Measurements from ENCODE around the gene LRRC8B.
"Not testable (repeated sequence)": the region's sequence is repeated elsewhere in the genome, so short reads cannot be mapped to it uniquely, and the experiment has no call there.

LRRC8B gene

DNA sequence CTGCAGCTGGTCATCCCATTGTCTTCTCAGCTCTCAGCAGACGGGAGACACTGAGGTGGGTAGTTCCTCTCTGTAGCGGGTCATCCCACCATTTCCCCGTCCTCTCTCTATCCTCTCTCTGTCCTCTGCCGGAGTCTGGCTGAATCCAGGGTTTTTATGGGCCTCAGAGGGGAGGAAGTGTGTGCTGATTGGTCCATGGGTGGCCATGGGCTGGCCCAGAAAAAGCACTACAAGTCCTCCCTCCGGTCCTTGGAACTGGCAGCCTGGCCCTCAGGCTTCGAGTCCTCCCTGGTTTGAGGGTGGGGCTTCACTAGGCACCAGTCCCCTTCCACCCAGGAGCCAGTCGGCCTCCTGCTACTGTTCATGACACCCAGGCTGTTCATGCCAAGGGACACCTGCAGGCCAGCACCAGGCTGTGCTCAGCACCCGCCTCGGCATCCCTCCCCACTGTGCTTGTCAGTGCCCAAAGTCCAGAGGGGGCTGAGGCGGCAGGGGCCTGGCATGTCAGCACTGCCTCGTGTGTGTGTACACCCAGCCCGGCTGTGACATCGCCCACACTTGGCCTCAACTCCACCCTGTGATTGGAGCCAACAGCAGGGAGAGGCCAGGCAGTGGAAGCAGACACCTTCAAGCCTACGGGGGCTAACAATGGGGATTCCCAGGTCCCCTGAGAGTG lies 85.3 kb downstream of the LRRC8B start:
- FAIRE-seq: no peak

DNA sequence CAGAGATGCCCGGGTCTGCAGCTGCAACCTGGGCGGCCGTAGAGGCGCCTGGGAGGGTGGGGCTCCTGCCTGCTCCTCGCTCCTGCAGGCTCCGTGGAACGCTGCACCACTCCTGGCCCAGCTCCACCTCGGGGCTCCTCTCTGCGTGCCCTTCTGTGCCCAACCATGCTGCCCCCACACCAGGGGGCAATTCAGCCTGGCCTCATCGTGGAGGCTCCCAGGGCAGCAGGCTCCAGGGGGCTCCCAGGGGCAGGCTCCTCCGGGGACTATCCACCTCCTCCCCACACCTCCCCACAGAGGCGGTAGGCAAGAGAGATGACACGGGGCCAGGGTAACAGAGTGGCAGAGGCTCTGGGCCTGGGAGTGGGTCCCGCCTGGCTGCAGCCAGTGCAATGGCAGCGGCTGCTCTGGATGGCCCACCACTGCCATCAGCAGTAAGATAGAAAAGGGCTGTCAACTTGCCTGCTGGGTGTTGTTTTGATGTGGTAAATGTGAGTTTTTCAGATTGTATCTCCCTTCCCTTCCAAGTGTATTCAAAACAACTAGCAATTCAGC lies 85.9 kb downstream of the LRRC8B start:
- FAIRE-seq: no peak

DNA sequence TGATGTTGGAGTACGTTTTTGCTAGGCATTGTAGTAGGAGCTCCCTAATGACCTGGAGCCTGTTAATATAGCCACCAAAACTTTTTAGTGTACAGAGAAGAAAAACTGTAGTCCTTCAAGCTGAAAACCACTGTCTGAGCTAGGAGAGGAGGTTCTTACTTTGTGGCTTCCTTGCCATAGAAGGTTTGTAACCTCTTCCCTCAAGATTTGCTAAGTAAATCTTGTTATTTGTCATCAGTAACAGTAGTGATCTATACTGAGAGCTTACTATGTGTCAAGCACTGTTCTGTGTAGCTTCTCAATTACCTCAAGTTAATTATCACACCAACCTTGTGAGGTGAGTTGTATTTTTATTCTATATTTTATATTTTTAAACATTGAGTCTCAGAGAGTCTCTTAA lies 87.1 kb downstream of the LRRC8B start:
- FAIRE-seq: no peak

DNA sequence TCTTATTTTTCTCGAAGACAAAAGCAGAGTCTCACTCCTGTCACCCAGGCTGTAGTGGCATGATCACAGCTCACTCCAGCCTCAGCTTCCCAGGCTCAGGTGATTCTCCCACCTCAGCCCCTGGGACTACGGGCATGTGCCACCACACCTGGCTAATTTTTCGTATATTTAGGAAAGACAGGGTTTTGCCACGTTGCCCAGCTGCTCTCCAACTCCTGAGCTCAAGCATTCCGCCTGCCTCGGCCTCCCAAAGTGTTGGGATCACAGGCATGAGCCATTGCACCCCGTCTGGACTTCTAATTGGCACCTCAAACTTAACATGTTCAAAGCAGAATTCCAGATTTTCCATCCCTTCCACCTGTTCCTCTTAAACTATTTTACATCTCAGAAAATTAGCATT lies 89.3 kb downstream of the LRRC8B start:
- FAIRE-seq: no peak

DNA sequence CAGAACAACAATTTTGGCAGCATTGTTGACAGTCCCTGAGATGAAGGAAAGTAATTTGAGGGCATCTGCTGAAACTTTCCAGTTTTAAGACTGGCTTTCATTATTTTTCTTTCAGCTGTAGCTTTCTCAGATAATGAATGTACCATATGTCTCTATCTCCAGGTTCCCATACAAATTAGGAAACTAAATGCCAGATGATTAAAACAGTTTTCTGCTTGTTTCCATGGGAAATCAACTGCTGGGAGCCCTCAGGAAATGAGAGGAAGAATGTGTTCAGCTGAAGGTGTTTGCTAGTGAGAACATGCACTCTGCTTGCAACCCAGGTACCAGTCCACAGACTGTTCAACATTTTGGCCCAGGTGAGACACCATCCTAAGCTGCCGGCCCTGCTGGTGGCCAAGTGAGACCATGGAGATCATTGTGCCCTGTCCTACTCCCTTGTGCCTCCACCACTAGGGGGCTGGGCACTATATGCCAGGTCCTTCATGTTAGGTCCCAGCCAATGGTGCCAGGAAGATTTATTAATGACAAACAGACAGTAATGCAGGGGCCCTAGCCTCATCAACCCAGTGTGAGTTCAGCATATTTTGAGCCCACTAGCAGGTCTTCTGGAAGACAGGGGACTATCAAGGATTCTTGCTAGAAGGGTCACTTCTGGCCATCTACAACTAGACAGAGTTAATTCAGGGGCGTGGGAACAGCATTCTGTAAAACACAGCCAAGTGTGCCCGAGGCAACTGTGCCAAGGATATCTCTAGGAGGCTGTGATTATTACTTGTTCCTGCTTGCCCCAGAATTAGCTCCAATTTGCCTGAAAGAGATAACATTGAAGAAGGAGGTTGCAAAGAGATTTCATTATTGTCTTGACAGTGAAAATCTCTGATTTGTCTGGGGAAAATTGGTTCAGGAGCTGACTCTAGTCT lies 91.3 kb downstream of the LRRC8B start:
- no peak for FAIRE-seq

GRCh38 chr1:89616844-89617627 lies 92.4 kb downstream of the LRRC8B start:
- FAIRE-seq: no peak

- FAIRE-seq: no peak
Observed at GRCh38 chr1:89620664-89621063, 96.0 kb downstream of the LRRC8B start.

GRCh38 chr1:89622895-89623294 lies 98.3 kb downstream of the LRRC8B start:
- FAIRE-seq: no peak

DNA sequence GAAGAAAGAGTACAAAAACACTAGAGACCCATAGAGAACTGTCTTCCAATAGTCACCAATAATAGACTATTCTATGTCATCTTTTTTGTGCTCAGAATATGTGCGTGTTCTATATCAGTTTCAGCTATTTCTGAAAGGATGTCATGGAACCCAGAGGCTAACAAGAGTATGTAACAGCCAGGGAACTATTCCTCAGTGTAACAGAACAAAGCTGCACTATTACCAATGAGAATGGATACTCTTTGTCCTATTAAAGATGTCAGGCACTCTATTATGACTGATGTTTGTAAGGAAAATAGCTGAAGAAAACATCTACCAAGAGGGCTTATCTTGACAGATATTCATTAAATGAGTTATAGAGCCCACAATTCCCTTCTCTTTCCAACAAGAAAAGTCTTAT lies 99.7 kb downstream of the LRRC8B start:
- no peak for FAIRE-seq

GRCh38 chr1:89624715-89625323 lies 100.2 kb downstream of the LRRC8B start:
- FAIRE-seq: no peak

- no peak for FAIRE-seq
Observed at GRCh38 chr1:89627596-89627962, 103.0 kb downstream of the LRRC8B start.

DNA sequence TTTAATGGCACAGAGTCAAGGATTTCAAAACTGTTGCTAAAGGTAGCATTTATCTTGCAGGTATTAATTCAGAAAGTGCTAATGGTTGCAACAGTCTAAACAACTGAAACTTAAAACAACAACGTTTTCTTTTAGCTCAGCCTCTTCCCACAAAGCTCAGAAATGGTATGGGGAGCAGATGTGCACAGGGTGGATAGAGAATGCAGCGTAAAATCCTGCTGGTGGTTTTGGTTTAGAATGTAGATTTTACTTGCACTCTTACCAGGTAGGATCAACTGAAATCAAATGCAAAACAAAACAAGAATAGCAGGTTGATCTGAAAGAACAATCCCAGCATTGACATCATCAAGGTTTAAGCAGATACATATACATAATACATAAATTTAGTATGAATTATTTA lies 104.5 kb downstream of the LRRC8B start:
- no peak for FAIRE-seq

DNA sequence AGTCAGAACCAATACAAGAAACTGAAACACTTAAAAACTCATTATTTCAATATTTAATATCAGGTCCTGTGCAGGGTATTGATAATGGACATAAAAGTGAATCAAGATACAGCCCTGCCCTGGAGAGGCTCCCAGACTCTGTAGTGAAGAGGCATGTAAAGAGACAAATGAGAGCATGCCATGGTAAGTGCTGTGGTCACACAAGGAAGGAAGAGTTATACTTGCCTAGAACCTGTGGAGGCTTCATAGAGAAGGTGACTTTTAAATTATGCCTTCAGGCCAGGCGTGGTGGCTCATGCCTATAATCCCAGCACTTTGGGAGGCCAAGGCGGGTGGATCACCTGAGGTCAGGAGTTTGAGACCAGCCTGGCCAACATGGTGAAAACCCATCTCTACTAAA lies 105.0 kb downstream of the LRRC8B start:
- not testable (repeated sequence) for FAIRE-seq

DNA sequence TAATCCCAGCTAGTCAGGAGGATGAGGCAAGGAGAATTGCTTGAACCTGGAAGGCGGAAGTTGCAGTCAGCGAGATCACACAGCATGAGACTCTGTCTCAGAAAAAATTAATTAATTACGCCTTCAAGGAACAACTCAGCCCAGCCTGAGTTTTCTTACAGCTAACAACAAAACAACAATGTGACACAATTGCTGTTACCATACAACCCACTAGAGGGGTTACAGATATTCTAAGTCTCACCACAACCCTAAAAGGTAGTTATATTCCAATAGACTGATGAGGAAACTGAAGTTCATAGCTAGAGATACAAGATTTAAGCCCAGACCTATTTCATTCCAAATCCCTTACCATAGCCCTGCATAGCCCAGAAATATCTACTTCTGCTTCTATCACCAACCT lies 105.4 kb downstream of the LRRC8B start:
- FAIRE-seq: no peak

GRCh38 chr1:89631816-89632656 lies 107.4 kb downstream of the LRRC8B start:
- FAIRE-seq: no peak

DNA sequence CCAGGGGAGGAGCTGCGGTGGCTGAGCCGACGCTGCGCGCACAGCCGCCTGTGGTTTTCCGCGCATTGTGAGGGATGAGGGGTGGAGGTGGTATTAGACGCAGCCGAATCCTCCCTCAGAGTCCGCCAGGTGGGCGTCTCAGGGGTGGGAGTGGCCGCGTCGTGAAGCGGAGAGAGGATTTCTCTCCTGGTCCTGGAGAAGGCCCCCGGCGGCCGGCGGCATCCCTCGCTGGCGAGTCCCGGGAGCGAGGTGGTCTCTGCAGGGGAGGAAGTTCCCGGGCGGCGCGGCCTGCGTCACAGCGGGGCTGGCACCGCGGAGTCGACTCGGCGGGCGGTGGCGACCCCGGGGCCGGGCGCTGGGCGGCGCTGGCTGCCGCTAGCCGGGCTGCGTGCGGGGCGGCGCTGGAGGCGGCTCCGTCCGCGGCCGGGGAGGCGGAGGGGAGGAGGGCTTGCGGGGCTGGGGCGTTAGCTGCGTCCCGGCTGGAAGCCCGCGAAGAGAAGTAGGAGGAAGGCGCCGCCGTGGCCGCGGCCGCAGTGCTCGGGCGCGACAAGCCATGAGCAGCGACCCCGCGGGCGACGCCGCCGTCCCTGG lies 108.1 kb downstream of the LRRC8B start, which contains the start of gene LRRC8C:
Gene LRRC8C, plus strand, starts transcription at position 464 of the 591 bp plus-strand sequence. CDS start 53,354 bp downstream, outside the sequence.
- FAIRE-seq: no peak

- FAIRE-seq: no peak
Observed at GRCh38 chr1:89633248-89633799, 108.7 kb downstream of the LRRC8B start.

GRCh38 chr1:89633800-89634625 lies 109.4 kb downstream of the LRRC8B start:
- no peak for FAIRE-seq

DNA sequence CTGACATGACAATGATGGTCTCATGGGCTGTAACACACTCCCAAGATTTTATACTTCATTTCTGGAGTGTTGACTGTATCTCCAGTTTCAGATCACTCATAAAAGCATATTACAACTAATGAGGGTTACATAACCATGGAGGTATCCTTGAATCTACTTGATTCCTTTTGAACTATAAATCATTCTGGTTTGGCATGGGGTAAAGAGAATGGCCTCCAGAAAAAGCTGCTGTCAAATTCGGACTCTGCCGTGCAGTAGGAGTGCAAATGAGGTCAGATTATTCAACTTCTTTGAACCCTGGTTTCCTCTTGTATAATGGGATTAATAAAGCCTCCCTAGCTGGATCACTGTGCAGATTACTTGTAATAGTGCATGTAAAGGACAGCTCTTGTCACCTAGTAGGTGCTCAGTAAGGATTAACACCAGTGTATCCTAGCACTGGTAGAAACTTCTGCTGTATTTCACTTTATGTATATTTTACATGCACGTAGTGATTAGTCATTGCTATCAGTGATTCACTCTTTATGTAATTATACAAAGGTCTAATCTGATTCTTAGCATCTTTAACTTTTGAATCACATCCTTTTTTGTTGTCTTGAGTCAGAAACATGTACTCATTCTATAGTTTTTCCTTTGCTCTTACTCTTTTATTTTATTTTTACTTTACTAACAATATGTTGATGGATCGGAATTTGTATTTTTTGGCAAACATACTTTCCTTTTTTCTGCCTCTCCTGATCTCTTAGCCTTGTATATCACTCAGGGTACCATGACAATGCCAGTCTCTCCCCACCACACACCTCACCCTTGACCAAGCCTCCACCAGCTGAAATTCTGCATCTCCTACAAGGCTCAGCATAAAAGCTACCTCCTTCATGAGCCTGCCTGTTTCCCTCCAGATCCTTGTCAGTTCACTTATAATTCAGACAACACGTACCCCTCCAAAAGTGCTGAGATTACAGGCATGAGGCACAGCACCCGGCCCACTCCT lies 111.5 kb downstream of the LRRC8B start:
- FAIRE-seq: no peak

Measured in islet of Langerhans (tissue), 1 donor.